Thyroid gland (tissue), 4 donors: ENCODE measurements around the gene SEPTIN1. TPM values are rescaled to one million over a fixed set of nuclear protein-coding genes. Genes with fewer than 3 reads are reported as not detected.
"Not testable (repeated sequence)": the region's sequence is repeated elsewhere in the genome, so short reads cannot be mapped to it uniquely, and the experiment has no call there.

Experiments used
- DNase-seq, 2 donors: peaks; one replicate each; pipeline ENCODE4 v3.0.0-alpha.2; 2019
- H3K27ac ChIP-seq, 3 donors: fragments of 200-600 bp; sonication (generic); 1 replicate in 2 of 3; 2 replicates in 1 of 3; pipeline ENCODE4 v1.5.1; 2016 to 2019; ENCODE audit warnings: mild to moderate bottlenecking in 1 of 3, moderate library complexity in 1 of 3
- H3K27me3 ChIP-seq: fragments of 200-600 bp; sonication (generic); one replicate; pipeline ENCODE4 v1.5.1; 2019
- H3K36me3 ChIP-seq, 2 donors: fragments of 200-600 bp; sonication (generic); one replicate each; pipeline ENCODE4 v1.5.1; 2016 to 2019
- H3K4me1 ChIP-seq, 2 donors: fragments of 200-600 bp; sonication (generic); one replicate each; pipeline ENCODE4 v1.5.1; 2017 to 2019
- H3K4me3 ChIP-seq, 3 donors: fragments of 200-600 bp; sonication (generic); replicated peaks in 1 of 3; 1 replicate in 2 of 3; 2 replicates in 1 of 3; pipeline ENCODE4 v1.5.1; 2016; ENCODE audit warnings: mild to moderate bottlenecking in 1 of 3
- H3K9me3 ChIP-seq: fragments of 200-600 bp; sonication (generic); one replicate; pipeline ENCODE4 v1.5.1; 2017
- CTCF ChIP-seq, 6 experiments: fragments of 200-600 bp in 3 of 6; fragments of 450-650 bp in 3 of 6; sonication (generic) in 3 of 6; IDR thresholded peaks; one replicate each; pipeline ENCODE4 v1.5.1; 2016 to 2019; ENCODE audit warnings: antibody characterized with exemption in 6 of 6, mild to moderate bottlenecking in 2 of 6, inconsistent platforms in 1 of 6, moderate library complexity in 1 of 6
- POLR2A ChIP-seq, 2 donors: fragments of 450-650 bp; IDR thresholded peaks; one replicate each; pipeline ENCODE4 v1.6.1; 2017; ENCODE audit warnings: antibody characterized with exemption in 2 of 2, mild to moderate bottlenecking in 2 of 2, moderate library complexity in 1 of 2
- WGBS, 2 donors: methylation state at CpG; one replicate each; pipeline ENCODE4 v1.1.5; 2017; 5-methylcytosine and 5-hydroxymethylcytosine counted together
- intact Hi-C: fragments of 100-400 bp; cut with DNase I; formaldehyde crosslinking; loops from one replicate; pipeline ENCODE4 v1.15.1; 2023
- total RNA-seq, 4 donors: library from RNA; depleted of rRNA; stranded (reverse); fragments of >200 nt; gene quantifications; one replicate each; pipeline ENCODE4 v1.2.3, GENCODE V29; 2016

The SEPTIN1 gene
- total RNA-seq, 4 donors from 2014 or later, result 0.56 to 3.4 (median 1.4) TPM

- DNase-seq, result no peak
- no peaks in the 10 kb centered on the region for H3K9me3 ChIP-seq
- H3K4me1 ChIP-seq, result no peaks in the 10 kb centered on the region
- H3K27me3 ChIP-seq, result no peaks in the 10 kb centered on the region
- no peak overlapping the region for H3K27ac ChIP-seq
- TF ChIP-seq POLR2A (IDR thresholded peaks at IDR 0.05), result no peak
- no peak for TF ChIP-seq CTCF (IDR thresholded peaks at IDR 0.05)
- H3K36me3 ChIP-seq, result no peaks in the 10 kb centered on the region
- no peak overlapping the region for H3K4me3 ChIP-seq
- intact Hi-C loops, result no loop called here
- 91 to 93% methylated on average over 24 to 32 of the region's 32 CpGs for WGBS, 2 donors
Measured at GRCh38 chr16:30342751-30343490, 39.4 kb downstream of the SEPTIN1 start.

- 92 to 97% methylated on average over 8 of the region's 8 CpGs for WGBS, 2 donors
- H3K27ac ChIP-seq, H3K4me3 ChIP-seq, H3K36me3 ChIP-seq, DNase-seq, H3K27me3 ChIP-seq, H3K4me1 ChIP-seq, H3K9me3 ChIP-seq, intact Hi-C loops: not testable (repeated sequence)
Measured at GRCh38 chr16:30341971-30342370, 40.4 kb downstream of the SEPTIN1 start.

GRCh38 chr16:30340621-30341020 is 41.7 kb downstream of the SEPTIN1 start:
- H3K36me3 ChIP-seq, result no peaks in the 10 kb centered on the region
- 90 to 96% methylated on average over 11 to 13 of the region's 13 CpGs for WGBS, 2 donors
- no peak overlapping the region for H3K4me3 ChIP-seq
- no peak for DNase-seq
- intact Hi-C loops, result no loop called here
- TF ChIP-seq CTCF (IDR thresholded peaks at IDR 0.05) (no peak), POLR2A (IDR thresholded peaks at IDR 0.05) (no peak)
- no peaks in the 10 kb centered on the region for H3K27me3 ChIP-seq
- H3K27ac ChIP-seq, result no peak overlapping the region
- peaks cover 5% of the 10 kb centered on the region in 2 donors for H3K4me1 ChIP-seq
- H3K9me3 ChIP-seq, result no peaks in the 10 kb centered on the region

GRCh38 chr16:30338715-30339114 is 43.6 kb downstream of the SEPTIN1 start:
- H3K27me3 ChIP-seq, DNase-seq, H3K27ac ChIP-seq, H3K36me3 ChIP-seq, H3K4me1 ChIP-seq, H3K9me3 ChIP-seq, H3K4me3 ChIP-seq, intact Hi-C loops: not testable (repeated sequence)
- WGBS, 2 donors, result 76 to 88% methylated on average over 4 to 5 of the region's 5 CpGs

GRCh38 chr16:30337964-30338357 is 44.4 kb downstream of the SEPTIN1 start:
- H3K27me3 ChIP-seq, DNase-seq, intact Hi-C loops, H3K27ac ChIP-seq, H3K4me3 ChIP-seq, H3K36me3 ChIP-seq, H3K4me1 ChIP-seq, H3K9me3 ChIP-seq: not testable (repeated sequence)
- WGBS, 2 donors, result 88 to 94% methylated on average over 10 of the region's 10 CpGs

GRCh38 chr16:30335598-30336474 is 46.5 kb downstream of the SEPTIN1 start:
- peak overlapping the region in 2 of 3 donors; percentile 84 to 96 for H3K27ac ChIP-seq
- WGBS, 2 donors, result 54 to 63% methylated on average over 14 to 17 of the region's 17 CpGs
- H3K9me3 ChIP-seq, result no peaks in the 10 kb centered on the region
- no peaks in the 10 kb centered on the region for H3K27me3 ChIP-seq
- no peaks in the 10 kb centered on the region for H3K36me3 ChIP-seq
- TF ChIP-seq CTCF (IDR thresholded peaks at IDR 0.05), result no peak
- TF ChIP-seq POLR2A (IDR thresholded peaks at IDR 0.05), result no peak
- peak in 1 of 2 donors; percentile 31 for DNase-seq
- intact Hi-C loops, result no loop called here
- H3K4me3 ChIP-seq, result peak overlapping the region in 2 of 3 donors; percentile 35 to 80
- peaks cover 6% of the 10 kb centered on the region in 2 donors for H3K4me1 ChIP-seq
